Endothelial cell (in vitro differentiated cells): ENCODE data around the gene PAN2. TPM values are rescaled to one million over a fixed set of nuclear protein-coding genes. Genes with fewer than 3 reads are reported as not detected.
A peak's percentile ranks its signal among the peaks of the same experiment; 100 is the strongest.

ENCODE experiments used
- DNase-seq: peaks from one replicate; pipeline ENCODE4 v3.0.0; 2021; ENCODE audit warnings: low spot score
- H3K27ac Mint-ChIP-seq: one replicate; pipeline ENCODE4 v1.8.0; 2021; ENCODE audit warnings: mixed read lengths, inconsistent platforms; ENCODE audit not compliant: unreplicated experiment
- H3K27me3 Mint-ChIP-seq: one replicate; pipeline ENCODE4 v1.8.0; 2021; ENCODE audit warnings: mild to moderate bottlenecking, moderate library complexity, mixed read lengths, inconsistent platforms; ENCODE audit not compliant: unreplicated experiment
- H3K36me3 Mint-ChIP-seq: one replicate; pipeline ENCODE4 v1.8.0; 2021; ENCODE audit warnings: mild to moderate bottlenecking, low read depth, mixed read lengths, inconsistent platforms; ENCODE audit not compliant: unreplicated experiment
- H3K4me1 Mint-ChIP-seq: one replicate; pipeline ENCODE4 v1.8.0; 2021; ENCODE audit warnings: mild to moderate bottlenecking, mixed read lengths, inconsistent platforms; ENCODE audit not compliant: unreplicated experiment
- H3K4me3 Mint-ChIP-seq: one replicate; pipeline ENCODE4 v1.8.0; 2021; ENCODE audit warnings: mild to moderate bottlenecking, mixed read lengths, inconsistent platforms; ENCODE audit not compliant: unreplicated experiment
- H3K9me3 Mint-ChIP-seq: one replicate; pipeline ENCODE4 v1.8.0; 2021; ENCODE audit warnings: mixed read lengths, inconsistent platforms; ENCODE audit not compliant: unreplicated experiment
- total RNA-seq: library from RNA; stranded (reverse); fragmentation: NEBNext Ultra II Directional; extraction: Animal tissue kit (Norgen Biotek cat#: 25700); gene quantifications from one replicate; pipeline ENCODE4 v1.2.1, GENCODE V29; 2021; ENCODE audit not compliant: unreplicated experiment
- TF ChIP-seq, protein P1 (sequence below): fragments of 200-600 bp; sonication (generic); IDR thresholded peaks from one replicate; pipeline ENCODE4 v1.5.0; 2021; ENCODE audit warnings: antibody characterized with exemption; ENCODE audit not compliant: unreplicated experiment

PAN2 gene
- total RNA-seq, 1 donor from 2014 or later, result 55.7 TPM

DNA sequence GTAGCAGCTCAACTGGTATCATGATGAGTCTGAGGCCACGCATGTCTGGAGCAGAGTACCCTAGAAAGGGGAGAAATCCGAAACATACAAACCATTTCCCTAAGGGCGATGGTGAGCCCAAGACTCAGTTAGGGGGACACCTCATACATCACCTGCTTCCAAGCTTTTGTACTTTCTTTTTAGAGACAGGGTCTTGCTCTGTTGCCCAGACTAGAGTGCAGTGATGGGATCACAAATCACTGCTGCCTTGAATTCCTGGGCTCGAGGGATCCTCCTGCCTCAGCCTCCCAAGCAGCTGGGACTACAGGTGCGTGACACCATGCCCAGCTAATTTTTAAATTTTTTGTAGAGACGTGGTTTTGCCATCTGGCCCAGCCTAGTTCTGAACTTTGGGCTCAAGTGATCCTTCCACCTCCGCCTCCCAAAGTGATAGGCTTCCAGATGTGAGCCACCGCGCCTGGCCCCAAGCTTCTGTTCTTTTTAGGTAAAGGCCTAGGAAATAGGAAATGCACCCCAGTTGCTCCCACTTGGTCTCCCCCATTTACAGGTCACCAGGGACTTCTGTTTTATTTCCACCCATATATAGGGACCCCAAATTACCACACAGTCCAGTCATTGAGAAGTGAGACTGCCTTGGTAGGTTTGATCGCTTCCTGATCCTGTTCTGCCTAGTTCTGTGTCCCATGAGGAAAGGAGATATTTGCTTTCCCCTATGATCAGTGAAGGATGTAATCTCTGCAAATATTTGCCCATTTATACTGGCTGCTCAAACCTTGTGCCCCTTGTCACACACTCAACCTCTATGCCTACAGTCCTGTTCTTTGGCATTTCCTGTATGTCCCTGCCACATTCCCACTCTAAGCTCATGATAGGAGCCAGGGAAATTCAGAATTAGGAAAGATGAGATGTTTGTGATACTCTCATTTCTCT lies 28.6 kb upstream of the PAN2 start, which contains the start of gene APOF:
APOF (minus strand) TSS at position 728 of the 930 bp plus-strand sequence; CDS start at position 616, 112 bp downstream.
- TF ChIP-seq, protein P1, sequence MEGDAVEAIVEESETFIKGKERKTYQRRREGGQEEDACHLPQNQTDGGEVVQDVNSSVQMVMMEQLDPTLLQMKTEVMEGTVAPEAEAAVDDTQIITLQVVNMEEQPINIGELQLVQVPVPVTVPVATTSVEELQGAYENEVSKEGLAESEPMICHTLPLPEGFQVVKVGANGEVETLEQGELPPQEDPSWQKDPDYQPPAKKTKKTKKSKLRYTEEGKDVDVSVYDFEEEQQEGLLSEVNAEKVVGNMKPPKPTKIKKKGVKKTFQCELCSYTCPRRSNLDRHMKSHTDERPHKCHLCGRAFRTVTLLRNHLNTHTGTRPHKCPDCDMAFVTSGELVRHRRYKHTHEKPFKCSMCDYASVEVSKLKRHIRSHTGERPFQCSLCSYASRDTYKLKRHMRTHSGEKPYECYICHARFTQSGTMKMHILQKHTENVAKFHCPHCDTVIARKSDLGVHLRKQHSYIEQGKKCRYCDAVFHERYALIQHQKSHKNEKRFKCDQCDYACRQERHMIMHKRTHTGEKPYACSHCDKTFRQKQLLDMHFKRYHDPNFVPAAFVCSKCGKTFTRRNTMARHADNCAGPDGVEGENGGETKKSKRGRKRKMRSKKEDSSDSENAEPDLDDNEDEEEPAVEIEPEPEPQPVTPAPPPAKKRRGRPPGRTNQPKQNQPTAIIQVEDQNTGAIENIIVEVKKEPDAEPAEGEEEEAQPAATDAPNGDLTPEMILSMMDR, result no peak
- no peak for DNase-seq
- peak within 1 kb of the TSS; percentile 95 for H3K4me3 Mint-ChIP-seq
- no peaks in the 10 kb centered on the region for H3K36me3 Mint-ChIP-seq
- H3K4me1 Mint-ChIP-seq, result peaks cover 9% of the 10 kb centered on the region
- no peak within 1 kb of the TSS for H3K27ac Mint-ChIP-seq
- no peaks in the 10 kb centered on the region for H3K9me3 Mint-ChIP-seq
- peaks cover 4% of the 10 kb centered on the region for H3K27me3 Mint-ChIP-seq

DNA sequence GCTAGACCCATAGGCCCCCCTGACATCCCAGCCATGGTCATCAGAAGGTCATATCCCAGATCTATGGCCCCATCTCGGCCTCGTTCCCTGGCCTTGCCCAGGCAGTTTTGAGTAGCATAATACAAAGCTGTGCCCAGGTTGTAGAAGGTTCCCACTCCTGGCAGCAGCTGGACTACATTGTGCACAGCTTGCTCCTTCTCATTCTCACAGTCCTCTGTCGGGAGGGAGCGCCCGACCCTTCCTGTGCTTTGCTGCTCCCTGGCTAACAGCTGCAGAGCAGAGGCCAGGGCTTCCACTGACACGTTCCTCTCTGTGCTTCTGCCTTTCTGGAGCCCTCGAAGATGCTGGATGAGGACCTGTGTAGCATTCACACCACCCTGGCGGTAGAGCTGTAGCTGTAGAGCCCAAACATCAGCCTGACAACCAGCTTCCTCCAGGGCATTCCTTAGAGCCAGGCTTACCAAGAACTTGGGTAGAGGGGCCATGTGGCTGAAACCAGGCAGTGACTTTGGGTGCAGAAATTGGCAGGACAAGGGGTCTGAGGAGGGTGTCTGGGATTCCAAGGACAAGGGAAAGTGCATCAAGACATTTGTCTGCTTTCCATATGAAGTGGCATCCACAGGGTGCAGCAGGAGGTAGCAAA lies 27.8 kb upstream of the PAN2 start:
- Mint-ChIP-seq H3K36me3 (no peaks in the 10 kb centered on the region), H3K27ac (no peak overlapping the region), H3K27me3 (peaks cover 4% of the 10 kb centered on the region), H3K4me1 (peaks cover 9% of the 10 kb centered on the region), H3K9me3 (no peaks in the 10 kb centered on the region), H3K4me3 (peak overlapping the region; percentile 95)
- no peak for DNase-seq
- TF ChIP-seq, protein P1, result no peak

DNA sequence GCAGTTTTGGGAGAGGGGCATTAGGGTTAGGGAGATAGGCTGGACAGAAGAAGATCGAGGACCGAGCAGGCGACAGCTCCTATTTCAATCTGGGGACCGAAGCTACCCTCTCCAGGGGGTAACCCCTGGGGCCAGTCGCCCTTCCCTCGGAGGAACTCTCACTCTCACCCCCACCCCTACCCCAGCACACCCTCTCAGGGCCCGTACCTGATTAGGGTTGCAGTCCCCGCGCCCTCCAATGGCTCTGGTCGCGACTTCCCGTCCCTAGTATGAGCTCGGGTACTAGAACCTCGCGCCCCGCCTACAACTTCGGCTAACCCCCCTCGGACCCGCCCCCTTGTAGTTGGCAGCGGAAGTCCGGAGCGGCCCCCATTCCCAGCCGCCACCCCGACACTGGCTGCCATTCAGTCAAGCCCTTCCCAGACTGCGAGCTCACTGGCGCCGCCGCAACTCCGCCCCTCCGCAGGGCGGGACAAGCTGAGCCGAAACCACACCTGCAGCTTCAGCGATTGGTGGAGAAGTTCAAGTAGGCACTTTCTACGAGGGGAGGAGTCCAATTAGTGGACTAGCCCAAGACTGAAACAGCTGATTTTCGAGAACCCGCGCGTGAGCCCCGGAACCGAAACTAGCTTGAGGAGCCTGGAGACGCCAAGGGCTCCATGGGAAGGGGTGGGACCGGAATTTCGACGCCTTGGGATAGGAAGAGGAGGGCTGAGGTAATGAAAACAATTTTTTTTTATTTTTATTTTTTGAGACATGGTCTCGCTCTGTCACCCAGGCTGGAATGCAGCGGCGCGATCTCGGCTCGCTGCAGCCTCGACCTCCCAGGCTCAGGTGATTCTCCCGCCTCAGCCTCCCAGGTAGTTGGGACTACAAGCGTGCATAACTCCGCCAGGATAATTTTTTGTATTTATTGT lies 26.3 kb upstream of the PAN2 start, which contains the start of gene STAT2:
STAT2 (minus strand) TSS at position 257 of the 917 bp plus-strand sequence. CDS start 3,536 bp downstream, outside the sequence.
- Mint-ChIP-seq H3K27ac (peak within 1 kb of the TSS; percentile 87), H3K27me3 (peaks cover 4% of the 10 kb centered on the region), H3K36me3 (peaks cover 10% of the 10 kb centered on the region), H3K4me3 (peak within 1 kb of the TSS; percentile 95), H3K4me1 (peaks cover 9% of the 10 kb centered on the region), H3K9me3 (no peaks in the 10 kb centered on the region)
- TF ChIP-seq, protein P1, result no peak
- peak; percentile 97 for DNase-seq

DNA sequence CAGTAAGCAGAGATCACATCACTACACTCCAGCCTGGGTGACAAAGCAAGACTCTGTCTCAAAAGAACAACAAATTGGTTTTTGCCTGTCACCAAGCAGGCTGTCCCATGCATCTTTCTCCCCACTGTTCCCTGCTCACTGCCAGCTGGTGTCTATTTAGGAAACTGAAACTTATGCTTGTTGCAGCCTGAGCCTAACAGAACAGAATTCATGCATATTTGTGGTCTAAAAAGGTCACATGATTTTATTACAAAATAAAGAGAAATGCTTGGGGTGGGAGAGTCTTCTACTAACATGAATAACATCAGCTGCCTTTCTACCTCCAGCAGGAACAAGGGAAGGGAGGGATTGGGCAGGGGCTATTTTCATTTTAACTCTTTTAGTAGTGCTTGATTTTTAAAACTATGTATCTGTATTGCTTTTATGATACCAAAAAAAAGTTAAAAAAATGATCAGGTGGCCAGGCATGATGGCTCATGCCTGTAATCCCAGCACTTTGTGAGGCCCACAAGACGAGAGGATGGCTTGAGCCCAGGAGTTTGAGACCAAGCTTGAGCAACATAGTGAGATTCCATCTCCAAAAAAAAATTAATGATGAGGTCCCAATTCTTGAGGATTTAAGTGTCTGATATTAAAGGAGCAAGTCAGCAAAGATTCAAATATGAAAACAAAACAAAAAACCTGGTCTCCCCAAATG lies 25.2 kb upstream of the PAN2 start:
- H3K4me3 Mint-ChIP-seq, result peak overlapping the region; percentile 95
- DNase-seq, result no peak
- H3K4me1 Mint-ChIP-seq, result peaks cover 9% of the 10 kb centered on the region
- H3K36me3 Mint-ChIP-seq, result peaks cover 19% of the 10 kb centered on the region
- H3K27ac Mint-ChIP-seq, result peak overlapping the region; percentile 87
- H3K9me3 Mint-ChIP-seq, result no peaks in the 10 kb centered on the region
- peaks cover 4% of the 10 kb centered on the region for H3K27me3 Mint-ChIP-seq
- TF ChIP-seq, protein P1, result no peak
